HUDEP-2 (cell line): Measurements from ENCODE around the gene UBQLN4.
"Not testable (repeated sequence)": the region's sequence is repeated elsewhere in the genome, so short reads cannot be mapped to it uniquely, and the experiment has no call there.

Experiments
- DNase-seq, 76 experiments: peaks; one replicate each; lab custom pipeline; 2025; ENCODE audit not compliant: unreplicated experiment in 76 of 76; lab: John Stamatoyannopoulos, UW

UBQLN4 gene

DNA sequence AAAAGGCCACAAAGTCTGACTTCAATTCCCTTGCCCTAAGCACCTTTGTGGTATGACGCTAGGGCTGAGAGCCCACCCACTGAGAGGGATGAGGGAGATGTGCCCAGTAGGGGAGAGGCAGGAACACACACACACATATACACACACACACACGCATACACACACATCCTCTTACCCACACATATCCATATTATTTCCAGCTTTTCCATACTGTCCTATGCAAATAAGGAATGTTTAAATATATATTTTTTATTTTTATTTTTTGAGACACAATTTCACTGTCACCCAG lies 10.3 kb upstream of the UBQLN4 start:
- no peak for DNase-seq

GRCh38 chr1:156062189-156062588 lies 8.6 kb upstream of the UBQLN4 start:
- DNase-seq: no peak

GRCh38 chr1:156060937-156061636 lies 7.5 kb upstream of the UBQLN4 start, which contains the start of gene RAB25:
Gene RAB25, plus strand, starts transcription at chr1:156061160. Its CDS starts 241 bp downstream, at chr1:156061401.
- no peak for DNase-seq

GRCh38 chr1:156056326-156056849 lies 2.8 kb upstream of the UBQLN4 start:
- no peak for DNase-seq

DNA sequence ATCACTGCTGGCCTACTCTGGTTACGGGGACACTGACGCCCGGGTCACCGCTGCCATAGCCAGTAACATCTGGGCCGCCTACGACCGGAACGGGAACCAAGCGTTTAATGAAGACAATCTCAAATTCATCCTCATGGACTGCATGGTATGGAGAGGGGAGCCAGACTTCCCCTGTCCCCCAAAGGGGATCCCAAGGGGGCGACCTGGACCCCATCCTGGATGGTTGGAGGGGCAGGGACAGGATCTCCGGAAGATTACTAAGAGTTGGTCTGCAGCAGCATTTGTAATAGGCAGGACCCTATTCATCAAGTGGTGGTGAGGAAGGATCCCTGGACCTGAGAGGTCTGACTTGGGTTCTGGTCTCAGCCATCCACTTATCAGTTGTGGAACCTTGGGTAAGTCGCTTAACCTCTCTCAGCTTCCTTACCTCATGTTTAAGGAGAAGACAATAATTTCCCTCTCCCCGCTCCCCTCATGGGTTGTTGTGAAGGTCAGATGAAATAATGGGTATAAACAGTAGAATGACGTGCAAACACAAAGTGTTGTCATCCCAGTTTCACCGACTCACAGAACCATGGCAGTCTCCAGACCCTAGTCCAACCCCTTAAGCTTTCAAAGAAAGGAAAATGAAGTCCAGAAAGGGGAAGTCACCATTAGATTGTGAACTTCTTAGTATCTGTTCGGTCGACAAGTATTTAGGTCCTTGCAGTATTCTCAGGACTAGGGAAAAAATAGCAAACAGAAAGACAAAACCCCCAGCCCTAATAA lies 1.9 kb upstream of the UBQLN4 start:
- DNase-seq: peak in 1 of 76 experiments; percentile 18

DNA sequence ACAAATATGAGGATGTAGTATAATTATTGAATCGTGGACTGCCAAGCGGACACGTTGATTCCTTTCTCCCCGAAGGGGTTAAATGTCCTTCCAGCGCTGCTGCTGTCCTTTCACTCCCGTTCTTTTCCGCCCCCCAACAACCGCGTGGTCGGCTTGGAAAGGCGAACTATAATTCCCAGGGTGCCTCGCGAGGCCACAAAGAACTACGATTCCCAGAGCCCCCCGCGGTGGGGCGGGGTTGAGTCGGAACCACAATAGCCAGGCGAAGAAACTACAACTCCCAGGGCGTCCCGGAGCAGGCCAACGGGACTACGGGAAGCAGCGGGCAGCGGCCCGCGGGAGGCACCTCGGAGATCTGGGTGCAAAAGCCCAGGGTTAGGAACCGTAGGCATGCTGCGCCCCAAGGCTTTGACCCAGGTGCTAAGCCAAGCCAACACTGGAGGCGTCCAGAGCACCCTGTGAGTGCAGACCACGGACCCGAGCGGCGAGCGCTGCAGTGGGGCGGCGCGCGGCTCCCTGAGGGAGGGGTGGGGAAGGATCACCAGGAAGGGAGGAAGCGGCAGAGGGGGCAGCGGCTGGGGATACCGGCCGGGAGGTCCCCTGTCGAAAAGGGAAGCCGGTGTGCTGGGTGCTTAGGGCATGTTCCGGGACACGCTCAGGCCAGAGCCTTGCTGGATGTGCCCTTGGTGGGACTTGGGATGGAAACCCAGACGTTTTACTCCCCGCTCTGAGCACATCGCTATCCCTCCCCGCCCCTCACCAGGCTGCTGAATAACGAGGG lies 1.1 kb upstream of the UBQLN4 start, which contains the start of gene LAMTOR2:
Gene LAMTOR2 (plus strand): TSS at position 283 of the 781 bp plus-strand sequence. CDS start 108 bp downstream, at position 391.
- DNase-seq: peak in 75 of 76 experiments; percentile 48 to 99 (median 95)

DNA sequence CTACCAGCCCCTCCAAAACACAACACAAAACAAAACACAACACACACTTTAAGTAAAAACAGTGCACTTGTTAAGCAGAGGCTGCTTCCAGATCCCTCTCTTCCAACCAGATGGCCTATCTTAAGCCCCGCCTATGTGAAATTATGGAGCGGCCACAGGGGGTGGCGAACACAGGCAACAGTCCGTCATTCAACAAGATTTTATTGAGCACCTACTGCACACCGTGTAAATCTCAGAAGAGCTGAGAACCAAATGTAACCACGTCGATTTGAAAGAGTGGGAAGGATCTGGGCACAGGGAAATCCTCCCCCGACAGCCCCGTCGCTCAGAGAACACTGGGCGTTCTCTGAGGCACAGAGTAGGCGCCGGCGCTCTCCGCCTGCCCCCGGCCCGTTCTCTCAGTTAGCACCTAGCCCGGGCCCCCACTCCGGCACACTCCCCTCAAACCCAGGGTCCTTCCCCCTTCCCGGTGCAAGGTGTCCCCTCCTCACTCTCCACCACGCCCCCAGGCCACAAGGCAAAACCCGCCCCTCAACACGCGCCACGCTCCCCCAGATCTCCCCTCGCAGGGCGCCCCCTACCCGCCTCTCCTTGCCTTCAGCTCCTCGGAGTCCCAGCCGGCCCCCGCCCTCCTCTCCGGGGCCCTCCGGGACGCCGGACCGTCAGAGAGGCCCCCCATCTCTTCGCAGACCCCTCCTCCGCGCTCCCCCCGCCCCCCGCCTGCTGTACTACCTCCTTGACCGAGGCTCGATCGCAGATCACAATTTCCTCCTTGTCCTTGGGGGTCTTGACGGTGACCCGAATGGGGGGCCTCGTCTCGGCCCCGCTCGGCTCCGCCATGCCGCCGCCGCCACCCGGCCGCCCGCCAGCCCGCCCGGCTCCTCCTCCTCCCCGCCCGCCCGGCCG lies 483 bp downstream of the UBQLN4 start:
- DNase-seq: peak in 52 of 76 experiments; percentile 9 to 68 (median 35)

- DNase-seq: no peak
Observed at GRCh38 chr1:156051011-156051725, 2.4 kb downstream of the UBQLN4 start.

DNA sequence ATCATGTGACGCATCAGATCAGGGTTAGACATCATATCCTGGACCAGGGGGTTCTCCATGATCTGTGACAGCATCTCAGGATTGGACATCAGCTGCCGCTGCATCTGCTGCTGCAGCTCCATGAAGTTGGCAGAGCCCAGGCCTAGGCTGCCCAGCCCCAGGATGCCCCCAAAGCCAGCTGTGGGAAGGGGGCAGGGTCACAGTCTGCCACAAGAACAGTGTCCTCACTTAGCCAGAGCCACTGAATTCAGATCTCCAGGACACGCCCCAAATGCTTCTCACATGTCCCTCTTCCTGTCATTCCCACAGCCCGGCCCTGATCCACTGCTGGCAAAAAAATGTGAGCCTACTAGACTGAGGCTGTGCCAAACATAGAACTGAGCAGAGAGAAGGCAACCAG lies 3.2 kb downstream of the UBQLN4 start:
- no peak for DNase-seq

GRCh38 chr1:156048663-156049258 lies 4.8 kb downstream of the UBQLN4 start:
- DNase-seq: no peak

GRCh38 chr1:156045076-156045475 lies 8.5 kb downstream of the UBQLN4 start:
- no peak for DNase-seq

GRCh38 chr1:156042828-156043227 lies 10.8 kb downstream of the UBQLN4 start:
- DNase-seq: no peak

- not testable (repeated sequence) for DNase-seq
Observed at GRCh38 chr1:156034991-156035390, 18.6 kb downstream of the UBQLN4 start.

- DNase-seq: no peak
Observed at GRCh38 chr1:156033011-156033410, 20.6 kb downstream of the UBQLN4 start.

DNA sequence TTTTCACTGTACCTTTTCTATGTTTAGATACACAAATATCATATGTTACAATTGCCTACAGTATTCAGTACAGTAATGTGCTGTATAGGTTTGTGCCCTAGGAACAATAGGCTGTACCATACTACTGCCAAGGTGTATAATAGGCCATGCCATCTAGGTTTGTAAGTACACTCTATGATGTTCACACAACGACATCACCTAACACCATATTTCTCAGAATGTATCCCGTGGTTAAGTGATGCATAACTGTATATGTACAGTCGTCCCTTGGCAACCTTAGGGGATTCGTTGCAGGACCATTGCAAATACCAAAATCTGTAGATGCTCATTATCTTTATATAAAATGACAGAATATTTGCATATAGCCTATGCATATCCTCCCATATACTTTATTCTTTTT lies 27.0 kb downstream of the UBQLN4 start:
- no peak for DNase-seq

DNA sequence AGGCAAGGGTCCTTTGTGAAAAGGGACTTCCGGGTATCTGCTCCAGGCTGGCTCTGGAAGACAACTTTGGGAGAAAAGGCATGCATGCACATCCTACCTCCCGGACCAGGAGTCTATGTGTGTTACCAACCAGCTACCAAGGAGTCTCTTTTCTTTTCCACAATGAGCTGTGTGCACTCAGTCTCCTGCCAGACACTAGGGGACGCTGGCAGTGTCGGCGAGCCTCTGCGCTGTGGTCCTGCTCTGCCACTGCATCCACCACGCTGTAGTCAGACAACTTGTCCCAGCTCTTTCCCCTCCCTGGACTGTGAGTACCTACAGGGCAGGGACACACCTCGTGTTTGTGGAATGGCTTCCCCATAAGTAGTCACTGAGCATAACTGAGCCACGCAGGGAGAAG lies 27.7 kb downstream of the UBQLN4 start:
- DNase-seq: peak in 36 of 76 experiments; percentile 2 to 47 (median 16)

- DNase-seq: no peak
Observed at GRCh38 chr1:156024801-156025200, 28.8 kb downstream of the UBQLN4 start.

- no peak for DNase-seq
Observed at GRCh38 chr1:156021954-156022353, 31.6 kb downstream of the UBQLN4 start.

- DNase-seq: no peak
Observed at GRCh38 chr1:156021093-156021428, 32.5 kb downstream of the UBQLN4 start.
